GM23338 (cell line): ENCODE data around the gene VAV3. TPM values are rescaled to one million over a fixed set of nuclear protein-coding genes. Genes with fewer than 3 reads are reported as not detected.

Source experiments
- ATAC-seq: fragments of 200-7000 bp; cut with Tn5 transposase; 3 replicates; pipeline ENCODE4 v1.9.1; 2020
- DNase-seq: peaks from one replicate; pipeline ENCODE4 v3.0.0-alpha.2; 2015; ENCODE audit warnings: low spot score
- H2AFZ ChIP-seq: fragments of 200-600 bp; sonication (generic); 2 replicates; pipeline ENCODE4 v1.8.0; 2016; ENCODE audit warnings: antibody characterized with exemption, mild to moderate bottlenecking, moderate library complexity
- H3F3A ChIP-seq: fragments of 200-600 bp; sonication (generic); replicated peaks from 2 replicates; pipeline ENCODE4 v1.8.0; 2017; ENCODE audit warnings: antibody characterized with exemption, mixed run types, low read depth
- H3K27ac ChIP-seq: fragments of 200-600 bp; sonication (generic); 2 replicates; pipeline ENCODE4 v1.6.1; 2016; ENCODE audit warnings: low read depth
- H3K27me3 ChIP-seq: fragments of 200-600 bp; sonication (generic); 2 replicates; pipeline ENCODE4 v1.8.0; 2016; ENCODE audit warnings: mild to moderate bottlenecking, mixed run types, moderate library complexity; ENCODE audit not compliant: insufficient read depth
- H3K36me3 ChIP-seq: fragments of 200-600 bp; sonication (generic); 2 replicates; pipeline ENCODE4 v1.8.0; 2016; ENCODE audit warnings: mild to moderate bottlenecking; ENCODE audit not compliant: insufficient read depth
- H3K4me1 ChIP-seq: fragments of 200-600 bp; sonication (generic); 2 replicates; pipeline ENCODE4 v1.8.0; 2016; ENCODE audit warnings: mild to moderate bottlenecking, moderate library complexity; ENCODE audit not compliant: insufficient read depth
- H3K4me2 ChIP-seq: fragments of 200-600 bp; sonication (generic); 2 replicates; pipeline ENCODE4 v1.7.1; 2017; ENCODE audit warnings: mixed run types
- H3K4me3 ChIP-seq: fragments of 200-600 bp; sonication (generic); 2 replicates; pipeline ENCODE4 v1.6.1; 2016; ENCODE audit warnings: mixed run types
- H3K79me2 ChIP-seq: fragments of 200-600 bp; sonication (generic); replicated peaks from 2 replicates; pipeline ENCODE4 v1.8.0; 2017; ENCODE audit warnings: mild to moderate bottlenecking; ENCODE audit not compliant: insufficient read depth
- H3K9me2 ChIP-seq: fragments of 200-600 bp; sonication (generic); 2 replicates; pipeline ENCODE4 v1.8.0; 2017; ENCODE audit not compliant: insufficient read depth
- H4K20me1 ChIP-seq: fragments of 200-600 bp; sonication (generic); replicated peaks from 2 replicates; pipeline ENCODE4 v1.8.0; 2017; ENCODE audit warnings: mild to moderate bottlenecking; ENCODE audit not compliant: insufficient read depth
- H3K27ac Mint-ChIP-seq: 2 replicates; pipeline ENCODE4 v1.8.0; 2020; ENCODE audit warnings: inconsistent platforms, mild to moderate bottlenecking, moderate library complexity, mixed read lengths
- H3K27me3 Mint-ChIP-seq: 3 replicates; pipeline ENCODE4 v1.8.0; 2022; ENCODE audit warnings: low read depth, mild to moderate bottlenecking, moderate library complexity, mixed read lengths, inconsistent platforms; ENCODE audit not compliant: insufficient read depth, poor library complexity
- H3K36me3 Mint-ChIP-seq: 3 replicates; pipeline ENCODE4 v1.8.0; 2021; ENCODE audit warnings: low read depth, mild to moderate bottlenecking, inconsistent platforms, moderate library complexity, mixed read lengths
- H3K4me1 Mint-ChIP-seq: 3 replicates; pipeline ENCODE4 v1.8.0; 2020; ENCODE audit warnings: mild to moderate bottlenecking, inconsistent platforms, mixed read lengths
- H3K4me3 Mint-ChIP-seq: 3 replicates; pipeline ENCODE4 v1.8.0; 2021; ENCODE audit warnings: moderate library complexity, mild to moderate bottlenecking, inconsistent platforms, mixed read lengths
- H3K9me3 Mint-ChIP-seq: 3 replicates; pipeline ENCODE4 v1.8.0; 2020; ENCODE audit warnings: moderate library complexity, mild to moderate bottlenecking, inconsistent platforms, mixed read lengths
- CREB1 ChIP-seq: fragments of 250-450 bp; sonication (Bioruptor Pico); IDR thresholded peaks from 2 replicates; pipeline ENCODE4 v1.5.0; 2020; ENCODE audit warnings: low read depth, mild to moderate bottlenecking, moderate library complexity
- ETS1 ChIP-seq: IDR thresholded peaks from 2 replicates; pipeline ENCODE4 v1.6.1; 2016; ENCODE audit warnings: antibody characterized with exemption
- EZH2 ChIP-seq: fragments of 200-600 bp; sonication (generic); IDR thresholded peaks from one replicate; pipeline ENCODE4 v1.8.0; 2017; ENCODE audit warnings: antibody characterized with exemption, mild to moderate bottlenecking, low read depth; ENCODE audit not compliant: unreplicated experiment
- JUNB ChIP-seq: IDR thresholded peaks from one replicate; pipeline ENCODE4 v1.6.1; 2016; ENCODE audit warnings: antibody characterized with exemption; ENCODE audit not compliant: unreplicated experiment
- NANOG ChIP-seq: IDR thresholded peaks from 2 replicates; pipeline ENCODE4 v1.6.1; 2016; ENCODE audit warnings: antibody characterized with exemption, borderline replicate concordance
- POLR2AphosphoS5 ChIP-seq: IDR thresholded peaks from 2 replicates; pipeline ENCODE4 v1.6.1; 2016; ENCODE audit warnings: antibody characterized with exemption, low read depth
- ZNF114 ChIP-seq: fragments of 250-450 bp; sonication (Bioruptor Pico); IDR thresholded peaks from 2 replicates; pipeline ENCODE4 v1.5.0; 2020; ENCODE audit warnings: mild to moderate bottlenecking, moderate library complexity
- polyA plus RNA-seq: library from polyadenylated mRNA; unstranded; fragments of >200 nt; fragmentation: Nextera tagmentation; extraction: Ambion mirVana; gene quantifications from 2 replicates; pipeline ENCODE4 v1.2.1, GENCODE V29; 2016
- total RNA-seq: library from RNA; depleted of rRNA; stranded (reverse); fragments of >200 nt; shearing (Covaris generic); gene quantifications from 2 replicates; pipeline ENCODE4 v1.2.3, GENCODE V29; 2014
- TF ChIP-seq, protein P1 (sequence below): fragments of 250-450 bp; sonication (Bioruptor Pico); IDR thresholded peaks from 2 replicates; pipeline ENCODE4 v1.5.0; 2020; ENCODE audit warnings: mild to moderate bottlenecking, moderate library complexity
- TF ChIP-seq, protein P2 (sequence below): IDR thresholded peaks from one replicate; pipeline ENCODE4 v1.6.1; 2018; ENCODE audit warnings: antibody characterized with exemption; ENCODE audit not compliant: unreplicated experiment

The VAV3 gene
- total and polyA plus RNA-seq, 2 experiments from 2014 or later = 3.0 to 11.3 TPM

- H3K36me3 ChIP-seq = no peaks in the 10 kb centered on the region
- Mint-ChIP-seq H3K27me3 (no peaks in the 10 kb centered on the region), H3K36me3 (peaks cover 10% of the 10 kb centered on the region; the same call in 2 of the 3 replicates)
Measured at GRCh38 chr1:107896936-107897335, 68.0 kb downstream of the VAV3 start.

More at GRCh38 chr1:107896936-107897335, 68.0 kb downstream of the VAV3 start:
- TF ChIP-seq JUNB = no peak
- no peak for TF ChIP-seq NANOG
- TF ChIP-seq POLR2AphosphoS5 = no peak
- TF ChIP-seq, protein P1, sequence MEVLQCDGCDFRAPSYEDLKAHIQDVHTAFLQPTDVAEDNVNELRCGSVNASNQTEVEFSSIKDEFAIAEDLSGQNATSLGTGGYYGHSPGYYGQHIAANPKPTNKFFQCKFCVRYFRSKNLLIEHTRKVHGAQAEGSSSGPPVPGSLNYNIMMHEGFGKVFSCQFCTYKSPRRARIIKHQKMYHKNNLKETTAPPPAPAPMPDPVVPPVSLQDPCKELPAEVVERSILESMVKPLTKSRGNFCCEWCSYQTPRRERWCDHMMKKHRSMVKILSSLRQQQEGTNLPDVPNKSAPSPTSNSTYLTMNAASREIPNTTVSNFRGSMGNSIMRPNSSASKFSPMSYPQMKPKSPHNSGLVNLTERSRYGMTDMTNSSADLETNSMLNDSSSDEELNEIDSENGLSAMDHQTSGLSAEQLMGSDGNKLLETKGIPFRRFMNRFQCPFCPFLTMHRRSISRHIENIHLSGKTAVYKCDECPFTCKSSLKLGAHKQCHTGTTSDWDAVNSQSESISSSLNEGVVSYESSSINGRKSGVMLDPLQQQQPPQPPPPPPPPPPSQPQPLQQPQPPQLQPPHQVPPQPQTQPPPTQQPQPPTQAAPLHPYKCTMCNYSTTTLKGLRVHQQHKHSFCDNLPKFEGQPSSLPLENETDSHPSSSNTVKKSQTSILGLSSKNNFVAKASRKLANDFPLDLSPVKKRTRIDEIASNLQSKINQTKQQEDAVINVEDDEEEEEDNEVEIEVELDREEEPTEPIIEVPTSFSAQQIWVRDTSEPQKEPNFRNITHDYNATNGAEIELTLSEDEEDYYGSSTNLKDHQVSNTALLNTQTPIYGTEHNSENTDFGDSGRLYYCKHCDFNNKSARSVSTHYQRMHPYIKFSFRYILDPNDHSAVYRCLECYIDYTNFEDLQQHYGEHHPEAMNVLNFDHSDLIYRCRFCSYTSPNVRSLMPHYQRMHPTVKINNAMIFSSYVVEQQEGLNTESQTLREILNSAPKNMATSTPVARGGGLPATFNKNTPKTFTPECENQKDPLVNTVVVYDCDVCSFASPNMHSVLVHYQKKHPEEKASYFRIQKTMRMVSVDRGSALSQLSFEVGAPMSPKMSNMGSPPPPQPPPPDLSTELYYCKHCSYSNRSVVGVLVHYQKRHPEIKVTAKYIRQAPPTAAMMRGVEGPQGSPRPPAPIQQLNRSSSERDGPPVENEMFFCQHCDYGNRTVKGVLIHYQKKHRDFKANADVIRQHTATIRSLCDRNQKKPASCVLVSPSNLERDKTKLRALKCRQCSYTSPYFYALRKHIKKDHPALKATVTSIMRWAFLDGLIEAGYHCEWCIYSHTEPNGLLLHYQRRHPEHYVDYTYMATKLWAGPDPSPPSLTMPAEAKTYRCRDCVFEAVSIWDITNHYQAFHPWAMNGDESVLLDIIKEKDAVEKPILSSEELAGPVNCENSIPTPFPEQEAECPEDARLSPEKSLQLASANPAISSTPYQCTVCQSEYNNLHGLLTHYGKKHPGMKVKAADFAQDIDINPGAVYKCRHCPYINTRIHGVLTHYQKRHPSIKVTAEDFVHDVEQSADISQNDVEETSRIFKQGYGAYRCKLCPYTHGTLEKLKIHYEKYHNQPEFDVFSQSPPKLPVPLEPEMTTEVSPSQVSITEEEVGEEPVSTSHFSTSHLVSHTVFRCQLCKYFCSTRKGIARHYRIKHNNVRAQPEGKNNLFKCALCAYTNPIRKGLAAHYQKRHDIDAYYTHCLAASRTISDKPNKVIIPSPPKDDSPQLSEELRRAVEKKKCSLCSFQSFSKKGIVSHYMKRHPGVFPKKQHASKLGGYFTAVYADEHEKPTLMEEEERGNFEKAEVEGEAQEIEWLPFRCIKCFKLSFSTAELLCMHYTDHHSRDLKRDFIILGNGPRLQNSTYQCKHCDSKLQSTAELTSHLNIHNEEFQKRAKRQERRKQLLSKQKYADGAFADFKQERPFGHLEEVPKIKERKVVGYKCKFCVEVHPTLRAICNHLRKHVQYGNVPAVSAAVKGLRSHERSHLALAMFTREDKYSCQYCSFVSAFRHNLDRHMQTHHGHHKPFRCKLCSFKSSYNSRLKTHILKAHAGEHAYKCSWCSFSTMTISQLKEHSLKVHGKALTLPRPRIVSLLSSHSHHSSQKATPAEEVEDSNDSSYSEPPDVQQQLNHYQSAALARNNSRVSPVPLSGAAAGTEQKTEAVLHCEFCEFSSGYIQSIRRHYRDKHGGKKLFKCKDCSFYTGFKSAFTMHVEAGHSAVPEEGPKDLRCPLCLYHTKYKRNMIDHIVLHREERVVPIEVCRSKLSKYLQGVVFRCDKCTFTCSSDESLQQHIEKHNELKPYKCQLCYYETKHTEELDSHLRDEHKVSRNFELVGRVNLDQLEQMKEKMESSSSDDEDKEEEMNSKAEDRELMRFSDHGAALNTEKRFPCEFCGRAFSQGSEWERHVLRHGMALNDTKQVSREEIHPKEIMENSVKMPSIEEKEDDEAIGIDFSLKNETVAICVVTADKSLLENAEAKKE (CRISPR knock-in tag) = no peak
- TF ChIP-seq ETS1 = no peak
- TF ChIP-seq, protein P2, sequence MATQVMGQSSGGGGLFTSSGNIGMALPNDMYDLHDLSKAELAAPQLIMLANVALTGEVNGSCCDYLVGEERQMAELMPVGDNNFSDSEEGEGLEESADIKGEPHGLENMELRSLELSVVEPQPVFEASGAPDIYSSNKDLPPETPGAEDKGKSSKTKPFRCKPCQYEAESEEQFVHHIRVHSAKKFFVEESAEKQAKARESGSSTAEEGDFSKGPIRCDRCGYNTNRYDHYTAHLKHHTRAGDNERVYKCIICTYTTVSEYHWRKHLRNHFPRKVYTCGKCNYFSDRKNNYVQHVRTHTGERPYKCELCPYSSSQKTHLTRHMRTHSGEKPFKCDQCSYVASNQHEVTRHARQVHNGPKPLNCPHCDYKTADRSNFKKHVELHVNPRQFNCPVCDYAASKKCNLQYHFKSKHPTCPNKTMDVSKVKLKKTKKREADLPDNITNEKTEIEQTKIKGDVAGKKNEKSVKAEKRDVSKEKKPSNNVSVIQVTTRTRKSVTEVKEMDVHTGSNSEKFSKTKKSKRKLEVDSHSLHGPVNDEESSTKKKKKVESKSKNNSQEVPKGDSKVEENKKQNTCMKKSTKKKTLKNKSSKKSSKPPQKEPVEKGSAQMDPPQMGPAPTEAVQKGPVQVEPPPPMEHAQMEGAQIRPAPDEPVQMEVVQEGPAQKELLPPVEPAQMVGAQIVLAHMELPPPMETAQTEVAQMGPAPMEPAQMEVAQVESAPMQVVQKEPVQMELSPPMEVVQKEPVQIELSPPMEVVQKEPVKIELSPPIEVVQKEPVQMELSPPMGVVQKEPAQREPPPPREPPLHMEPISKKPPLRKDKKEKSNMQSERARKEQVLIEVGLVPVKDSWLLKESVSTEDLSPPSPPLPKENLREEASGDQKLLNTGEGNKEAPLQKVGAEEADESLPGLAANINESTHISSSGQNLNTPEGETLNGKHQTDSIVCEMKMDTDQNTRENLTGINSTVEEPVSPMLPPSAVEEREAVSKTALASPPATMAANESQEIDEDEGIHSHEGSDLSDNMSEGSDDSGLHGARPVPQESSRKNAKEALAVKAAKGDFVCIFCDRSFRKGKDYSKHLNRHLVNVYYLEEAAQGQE = no peak
- TF ChIP-seq EZH2 = no peak
- no peak for TF ChIP-seq CREB1 (CRISPR knock-in tag)
- TF ChIP-seq ZNF114 = no peak
- ATAC-seq (no peak), DNase-seq (no peak)
- Histone ChIP-seq H3K4me1 (no peaks in the 10 kb centered on the region), H3K4me3 (no peak overlapping the region), H2AFZ (no peak overlapping the region), H3K79me2 (peaks cover 5% of the 10 kb centered on the region; the same call in 1 of the 2 replicates), H3K9me2 (no peaks in the 10 kb centered on the region), H3K27me3 (no peaks in the 10 kb centered on the region), H3K4me2 (no peak overlapping the region), H4K20me1 (no peaks in the 10 kb centered on the region), H3F3A (no peaks in the 10 kb centered on the region), H3K27ac (no peak overlapping the region)
- Mint-ChIP-seq H3K9me3 (peaks cover 9% of the 10 kb centered on the region; the same call in 2 of the 3 replicates), H3K4me3 (no peak overlapping the region), H3K4me1 (peaks cover 22% of the 10 kb centered on the region), H3K27ac (no peak overlapping the region; the same call in 1 of the 2 replicates)
